Keratinocyte (primary cell): ENCODE measurements around the gene NAA10. TPM values are rescaled to one million over a fixed set of nuclear protein-coding genes. Genes with fewer than 3 reads are reported as not detected.
A peak's percentile ranks its signal among the peaks of the same experiment; 100 is the strongest.

Experiments used
- DNase-seq: peaks from one replicate; pipeline ENCODE4 v3.0.0-alpha.2; 2011; ENCODE audit warnings: low read depth, missing footprints, low spot score
- FAIRE-seq: peaks from 2 replicates; lab custom pipeline; 2011; peaks lifted over from hg19 to GRCh38; lab: Jason Lieb, UNC
- H2AFZ ChIP-seq: 2 replicates; pipeline ENCODE4 v1.6.0; 2012; ENCODE audit warnings: low read length, control low read depth, inconsistent platforms; ENCODE audit not compliant: control insufficient read depth
- H3K27ac ChIP-seq: 2 replicates; pipeline ENCODE4 v1.5.1; 2011; ENCODE audit warnings: low read length; ENCODE audit not compliant: control insufficient read depth, insufficient read depth
- H3K27me3 ChIP-seq: 3 replicates; pipeline ENCODE4 v1.6.0; 2011; ENCODE audit warnings: low read length; ENCODE audit not compliant: control insufficient read depth, insufficient read depth; ENCODE audit errors: extremely low read depth
- H3K36me3 ChIP-seq, 2 experiments: 2 replicates in 1 of 2; 3 replicates in 1 of 2; pipeline ENCODE4 v1.5.1; 2011; ENCODE audit warnings: low read length in 2 of 2, mild to moderate bottlenecking in 1 of 2; ENCODE audit not compliant: control insufficient read depth in 2 of 2, insufficient read depth in 2 of 2; ENCODE audit errors: extremely low read depth in 1 of 2
- H3K4me1 ChIP-seq: 3 replicates; pipeline ENCODE4 v1.5.1; 2011; ENCODE audit warnings: low read length; ENCODE audit not compliant: control insufficient read depth, insufficient read depth; ENCODE audit errors: extremely low read depth
- H3K4me2 ChIP-seq: 3 replicates; pipeline ENCODE4 v1.6.0; 2011; ENCODE audit warnings: low read depth, low read length; ENCODE audit not compliant: control insufficient read depth, insufficient read depth; ENCODE audit errors: extremely low read depth
- H3K4me3 ChIP-seq, 3 experiments: fragments of 200-600 bp in 1 of 3; sonication (generic) in 1 of 3; 2 replicates in 2 of 3; 3 replicates in 1 of 3; pipeline ENCODE4 v1.5.1; 2011 to 2016; ENCODE audit warnings: low read length in 3 of 3, mild to moderate bottlenecking in 3 of 3, control low read depth in 2 of 3, inconsistent platforms in 1 of 3, low read depth in 1 of 3, mixed read lengths in 1 of 3, mixed run types in 1 of 3, moderate library complexity in 1 of 3; ENCODE audit not compliant: control insufficient read depth in 2 of 3, insufficient read depth in 2 of 3; ENCODE audit errors: extremely low read depth in 1 of 3
- H3K79me2 ChIP-seq: 2 replicates; pipeline ENCODE4 v1.6.0; 2012; ENCODE audit warnings: low read length; ENCODE audit not compliant: control insufficient read depth, insufficient read depth
- H3K9ac ChIP-seq: 3 replicates; pipeline ENCODE4 v1.6.0; 2011; ENCODE audit warnings: low read length; ENCODE audit not compliant: control insufficient read depth, insufficient read depth; ENCODE audit errors: extremely low read depth
- H3K9me1 ChIP-seq: 3 replicates; pipeline ENCODE4 v1.6.0; 2011; ENCODE audit warnings: low read length; ENCODE audit not compliant: control insufficient read depth, insufficient read depth; ENCODE audit errors: extremely low read depth
- H3K9me3 ChIP-seq: 2 replicates; pipeline ENCODE4 v1.5.1; 2012; ENCODE audit warnings: low read depth, low read length; ENCODE audit not compliant: control insufficient read depth
- H4K20me1 ChIP-seq: 3 replicates; pipeline ENCODE4 v1.6.0; 2011; ENCODE audit warnings: low read length; ENCODE audit not compliant: control insufficient read depth, insufficient read depth; ENCODE audit errors: extremely low read depth
- CTCF ChIP-seq, 3 experiments: IDR thresholded peaks in 1 of 3; conservative IDR thresholded peaks in 1 of 3; optimal IDR thresholded peaks in 1 of 3; 2 replicates in 2 of 3; 3 replicates in 1 of 3; pipeline versions ENCODE3 to v1.5.1; 2011; ENCODE audit warnings: low read length in 3 of 3, mild to moderate bottlenecking in 3 of 3, moderate library complexity in 2 of 3, control low read depth in 1 of 3, inconsistent platforms in 1 of 3; ENCODE audit not compliant: insufficient read depth in 2 of 3; ENCODE audit errors: extremely low read depth in 1 of 3
- EZH2 ChIP-seq: IDR thresholded peaks from one replicate; pipeline ENCODE4 v1.6.1; 2012; ENCODE audit warnings: inconsistent platforms, mild to moderate bottlenecking, low read length, moderate library complexity
- dilution Hi-C: fragments of 300-500 bp; cut with MboI; formaldehyde crosslinking; loops from one replicate; pipeline ENCODE4 v1.7.0; 2020; ENCODE audit warnings: low sequenced_read_pairs; ENCODE audit not compliant: extremely low pct_ligation_motif_present
- polyA plus RNA-seq, 5 experiments: library from polyadenylated mRNA; depleted of rRNA in 3 of 5; stranded (reverse) in 3 of 5; stranded (forward) in 1 of 5; unstranded in 1 of 5; fragments of >200 nt; gene quantifications; 1 replicate in 1 of 5; 2 replicates in 3 of 5; 3 replicates in 1 of 5; pipeline versions ENCODE4 v1.2.1 to v1.2.3, GENCODE V29; 2011 to 2012; ENCODE audit warnings: missing spikeins in 2 of 5, low read depth in 1 of 5, low replicate concordance in 1 of 5

Gene NAA10
- polyA plus RNA-seq, 1 donor (not counting 4 experiments of a cell fraction or from before 2014, with no cell fraction given), result 103 TPM

DNA sequence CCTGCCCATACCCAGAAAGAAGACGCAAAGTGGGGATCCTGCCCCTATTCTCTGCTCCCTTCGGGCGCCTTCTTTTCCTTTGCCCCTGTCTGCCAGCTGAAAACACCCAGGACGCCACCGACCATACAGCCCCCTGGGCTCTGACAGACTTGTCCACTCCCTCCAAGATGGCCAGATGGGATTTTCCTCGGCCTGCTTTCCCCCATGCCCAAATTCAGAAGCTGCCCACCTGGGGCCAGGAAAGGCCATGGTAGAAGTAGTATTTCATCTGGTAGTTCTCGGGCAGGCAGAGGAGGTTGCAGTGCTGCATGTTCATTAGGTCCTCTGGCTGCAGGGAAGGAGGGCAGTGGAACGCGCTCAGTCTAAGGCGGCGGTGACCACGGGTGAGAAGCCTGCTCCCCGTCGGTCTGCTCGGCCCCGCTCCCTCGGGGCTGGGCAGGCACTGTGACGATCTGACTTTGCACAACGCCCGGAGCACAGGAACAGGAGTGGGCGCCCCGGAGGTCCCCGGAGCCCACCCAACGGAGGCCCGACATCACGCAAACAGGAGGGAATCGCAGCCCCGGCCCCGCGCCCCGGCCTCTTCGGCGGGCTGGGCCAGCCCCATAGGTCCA is 582 bp downstream of the NAA10 start:
- dilution Hi-C loops, result no loop called here
- DNase-seq, result no peak
- no peak overlapping the region for H2AFZ ChIP-seq
- no peaks in the 10 kb centered on the region for H3K9me1 ChIP-seq
- TF ChIP-seq EZH2 (no peak), CTCF (optimal IDR thresholded peaks at IDR 0.05 in 1 of 3, IDR thresholded peaks at IDR 0.05 in 1 of 3, conservative IDR thresholded peaks at IDR 0.05 in 1 of 3; ENCODE audit: extremely low read depth in 1 of 3, insufficient read depth in 2 of 3, low read length in 3 of 3) (no peak)
- H3K4me3 ChIP-seq, result peak overlapping the region; percentile 61 to 79 (median 76)
- H3K36me3 ChIP-seq, result peaks cover 3 to 9% of the 10 kb centered on the region in 2 experiments
- peak overlapping the region; percentile 82 for H3K4me2 ChIP-seq
- no peak for FAIRE-seq
- peaks cover 28% of the 10 kb centered on the region for H3K79me2 ChIP-seq
- peak overlapping the region; percentile 31 for H3K27ac ChIP-seq
- H3K4me1 ChIP-seq, result peaks cover 3% of the 10 kb centered on the region
- no peaks in the 10 kb centered on the region for H3K27me3 ChIP-seq
- H3K9me3 ChIP-seq, result no peaks in the 10 kb centered on the region
- H4K20me1 ChIP-seq, result no peaks in the 10 kb centered on the region
- peak overlapping the region; percentile 75 for H3K9ac ChIP-seq

- Histone ChIP-seq H3K4me2 (peak overlapping the region; percentile 82), H3K4me3 (peak overlapping the region; percentile 61 to 79 (median 76)), H3K9me1 (no peaks in the 10 kb centered on the region), H4K20me1 (no peaks in the 10 kb centered on the region), H3K79me2 (peaks cover 28% of the 10 kb centered on the region), H3K27ac (peak overlapping the region; percentile 31), H3K27me3 (no peaks in the 10 kb centered on the region), H3K4me1 (peaks cover 3% of the 10 kb centered on the region), H3K9ac (peak overlapping the region; percentile 75), H3K9me3 (no peaks in the 10 kb centered on the region), H2AFZ (no peak overlapping the region), H3K36me3 (peaks cover 6 to 9% of the 10 kb centered on the region in 2 experiments)
- DNase-seq, result no peak
- TF ChIP-seq EZH2, result no peak
- no peak for TF ChIP-seq CTCF (optimal IDR thresholded peaks at IDR 0.05 in 1 of 3, IDR thresholded peaks at IDR 0.05 in 1 of 3, conservative IDR thresholded peaks at IDR 0.05 in 1 of 3; ENCODE audit: extremely low read depth in 1 of 3, insufficient read depth in 2 of 3, low read length in 3 of 3)
- no peak for FAIRE-seq
- dilution Hi-C loops, result no loop called here
Observed at GRCh38 chrX:153933748-153934147, 1.1 kb downstream of the NAA10 start.
